H1 (cell line): Measurements from ENCODE around the gene NEDD4. TPM values are rescaled to one million over a fixed set of nuclear protein-coding genes. Genes with fewer than 3 reads are reported as not detected.

Source experiments
- CTCF ChIA-PET: fragments of 300-600 bp; sonication (Branson Sonifier 250); formaldehyde crosslinking; loops from one replicate; lab custom pipeline; 2021; ENCODE audit not compliant: partially characterized antibody; lab: Charles Lee
- POLR2A ChIA-PET: fragments of 300-600 bp; sonication (Branson Sonifier 250); formaldehyde crosslinking; loops from one replicate; lab custom pipeline; 2021; ENCODE audit warnings: inconsistent platforms; ENCODE audit not compliant: partially characterized antibody; lab: Charles Lee
- DNase-seq, 2 experiments: peaks; one replicate each; pipeline versions ENCODE4 v3.0.0 to v3.0.0-alpha.2; 2010 to 2022; ENCODE audit warnings: low spot score in 2 of 2, low read depth in 1 of 2, mixed read lengths in 1 of 2
- FAIRE-seq: peaks from 2 replicates; lab custom pipeline; 2011; peaks lifted over from hg19 to GRCh38; lab: Jason Lieb, UNC
- H2AFZ ChIP-seq: 2 replicates; pipeline ENCODE4 v1.8.1; 2012; ENCODE audit warnings: low read length, inconsistent platforms
- H2AK5ac ChIP-seq: 2 replicates; pipeline ENCODE4 v1.6.1; 2013; ENCODE audit warnings: low read depth, low read length
- H2BK120ac ChIP-seq: replicated peaks from 2 replicates; pipeline ENCODE3; 2013; ENCODE audit warnings: low read depth, low read length, inconsistent platforms
- H2BK12ac ChIP-seq: 2 replicates; pipeline ENCODE4 v1.6.1; 2013; ENCODE audit warnings: low read depth, low read length
- H2BK15ac ChIP-seq: 2 replicates; pipeline ENCODE4 v1.6.1; 2013; ENCODE audit warnings: low read length
- H2BK20ac ChIP-seq: 2 replicates; pipeline ENCODE4 v1.6.1; 2013; ENCODE audit warnings: low read length
- H2BK5ac ChIP-seq: 2 replicates; pipeline ENCODE4 v1.6.1; 2013; ENCODE audit warnings: low read depth, low read length
- H3K14ac ChIP-seq: 2 replicates; pipeline ENCODE4 v1.6.1; 2013; ENCODE audit warnings: inconsistent platforms; ENCODE audit not compliant: insufficient read length
- H3K18ac ChIP-seq: 2 replicates; pipeline ENCODE4 v1.6.1; 2013; ENCODE audit warnings: low read length; ENCODE audit errors: extremely low read depth
- H3K23ac ChIP-seq: 2 replicates; pipeline ENCODE4 v1.6.1; 2013; ENCODE audit warnings: inconsistent platforms; ENCODE audit not compliant: insufficient read length
- H3K23me2 ChIP-seq: 2 replicates; pipeline ENCODE4 v1.6.1; 2013; ENCODE audit warnings: low read depth, low read length
- H3K27ac ChIP-seq: 2 replicates; pipeline ENCODE4 v1.6.1; 2011; ENCODE audit warnings: low read depth, low read length, inconsistent platforms
- H3K27me3 ChIP-seq, 4 experiments: replicated peaks in 1 of 4; 1 replicate in 1 of 4; 2 replicates in 3 of 4; pipeline versions ENCODE4 v1.6.1 to v1.8.1; 2011 to 2013; ENCODE audit warnings: low read length in 3 of 4, mild to moderate bottlenecking in 3 of 4, inconsistent platforms in 2 of 4, mixed read lengths in 2 of 4, moderate library complexity in 1 of 4; ENCODE audit not compliant: control insufficient read depth in 3 of 4, insufficient read depth in 3 of 4; ENCODE audit errors: extremely low read depth in 1 of 4
- H3K36me3 ChIP-seq, 4 experiments: 2 replicates each; pipeline versions ENCODE4 v1.6.1 to v1.8.1; 2011 to 2013; ENCODE audit warnings: mild to moderate bottlenecking in 4 of 4, low read length in 3 of 4, moderate library complexity in 2 of 4, control low read depth in 1 of 4, inconsistent platforms in 1 of 4; ENCODE audit not compliant: insufficient read depth in 4 of 4, control insufficient read depth in 2 of 4
- H3K4ac ChIP-seq: replicated peaks from 2 replicates; pipeline ENCODE3; 2013; ENCODE audit warnings: low read length, low read depth, mixed read lengths, inconsistent platforms; ENCODE audit not compliant: insufficient read length
- H3K4me1 ChIP-seq, 4 experiments: replicated peaks in 1 of 4; 1 replicate in 1 of 4; 2 replicates in 3 of 4; pipeline versions ENCODE4 v1.6.1 to v1.8.1; 2011 to 2013; ENCODE audit warnings: low read length in 3 of 4, inconsistent platforms in 2 of 4, mixed read lengths in 1 of 4; ENCODE audit not compliant: insufficient read depth in 4 of 4, control insufficient read depth in 3 of 4
- H3K4me2 ChIP-seq, 2 experiments: 2 replicates each; pipeline versions ENCODE4 v1.6.1 to v1.8.1; 2011 to 2013; ENCODE audit warnings: low read depth in 2 of 2, low read length in 2 of 2, control low read depth in 1 of 2, inconsistent platforms in 1 of 2, mild to moderate bottlenecking in 1 of 2; ENCODE audit not compliant: insufficient read depth in 1 of 2
- H3K4me3 ChIP-seq, 4 experiments: fragments of 200-600, 300-600 bp in 1 of 4; sonication (generic), shearing (Covaris generic), sonication (Bioruptor Twin) in 1 of 4; 2 replicates each; pipeline versions ENCODE4 v1.5.1 to v1.8.1; 2011 to 2016; ENCODE audit warnings: low read length in 4 of 4, low read depth in 3 of 4, control low read depth in 2 of 4, inconsistent platforms in 2 of 4, mild to moderate bottlenecking in 2 of 4, mixed read lengths in 1 of 4, moderate library complexity in 1 of 4; ENCODE audit not compliant: insufficient read depth in 2 of 4; ENCODE audit errors: extremely low read depth in 1 of 4
- H3K56ac ChIP-seq: replicated peaks from 2 replicates; pipeline ENCODE3; 2013; ENCODE audit warnings: low read depth, mild to moderate bottlenecking, mixed read lengths, low read length, inconsistent platforms; ENCODE audit not compliant: insufficient read length
- H3K79me1 ChIP-seq: 2 replicates; pipeline ENCODE4 v1.6.1; 2013; ENCODE audit warnings: low read depth, low read length, control low read depth
- H3K79me2 ChIP-seq, 2 experiments: 2 replicates each; pipeline versions ENCODE4 v1.6.1 to v1.8.1; 2012 to 2013; ENCODE audit warnings: low read length in 2 of 2, mild to moderate bottlenecking in 2 of 2, inconsistent platforms in 1 of 2; ENCODE audit not compliant: insufficient read depth in 2 of 2, control insufficient read depth in 1 of 2
- H3K9ac ChIP-seq, 4 experiments: replicated peaks in 1 of 4; 1 replicate in 1 of 4; 2 replicates in 3 of 4; pipeline versions ENCODE4 v1.6.1 to v1.8.1; 2011 to 2013; ENCODE audit warnings: low read depth in 3 of 4, low read length in 3 of 4, control low read depth in 2 of 4, mild to moderate bottlenecking in 2 of 4, moderate library complexity in 2 of 4, inconsistent platforms in 1 of 4; ENCODE audit errors: extremely low read depth in 1 of 4
- H3K9me3 ChIP-seq, 2 experiments: 2 replicates each; pipeline versions ENCODE4 v1.6.1 to v1.8.1; 2012 to 2013; ENCODE audit warnings: mild to moderate bottlenecking in 2 of 2, moderate library complexity in 2 of 2, control low read depth in 1 of 2, inconsistent platforms in 1 of 2, low read depth in 1 of 2, low read length in 1 of 2, mixed read lengths in 1 of 2; ENCODE audit not compliant: insufficient read depth in 2 of 2
- H4K20me1 ChIP-seq, 2 experiments: replicated peaks in 1 of 2; 2 replicates each; pipeline versions ENCODE3 to v1.8.1; 2011 to 2013; ENCODE audit warnings: inconsistent platforms in 2 of 2, low read length in 2 of 2, mild to moderate bottlenecking in 1 of 2; ENCODE audit not compliant: insufficient read depth in 2 of 2, control insufficient read depth in 1 of 2
- H4K5ac ChIP-seq: 2 replicates; pipeline ENCODE4 v1.6.1; 2013; ENCODE audit warnings: low read length, low read depth, mixed read lengths, inconsistent platforms; ENCODE audit not compliant: insufficient read length
- H4K8ac ChIP-seq: 2 replicates; pipeline ENCODE4 v1.8.0; 2013; ENCODE audit warnings: mild to moderate bottlenecking, moderate library complexity, low read length, inconsistent platforms; ENCODE audit not compliant: insufficient read depth; ENCODE audit errors: extremely low read depth
- H4K91ac ChIP-seq: replicated peaks from 2 replicates; pipeline ENCODE3; 2013; ENCODE audit warnings: low read length, mixed read lengths, inconsistent platforms; ENCODE audit not compliant: insufficient read length
- GTF2F1 ChIP-seq: IDR thresholded peaks from 2 replicates; pipeline ENCODE4 v1.6.1; 2012; ENCODE audit warnings: low read depth, low read length, improper control_type of control experiment, borderline replicate concordance
- SIRT6 ChIP-seq: IDR thresholded peaks from one replicate; pipeline ENCODE4 v1.7.1; 2012; ENCODE audit warnings: low read length, inconsistent platforms
- SP4 ChIP-seq: IDR thresholded peaks from 2 replicates; pipeline ENCODE4 v1.6.1; 2012; ENCODE audit warnings: low read length, inconsistent platforms
- WGBS, 2 experiments: shearing (Covaris generic) in 1 of 2; methylation state at CpG; one replicate each; pipeline versions ENCODE4 v1.1.6 to v1.1.7; 2013 to 2015; ENCODE audit warnings: low lambda C conversion rate in 2 of 2, mixed read lengths in 2 of 2, inconsistent platforms in 1 of 2, low coverage in 1 of 2, missing lambda C conversion rate in 1 of 2; ENCODE audit not compliant: insufficient replicate concordance in 2 of 2, insufficient coverage in 1 of 2, insufficient read length in 1 of 2; ENCODE audit errors: extremely low coverage in 1 of 2, missing lambda C conversion rate in 1 of 2; 5-methylcytosine and 5-hydroxymethylcytosine counted together
- polyA plus RNA-seq, 7 experiments: library from polyadenylated mRNA; depleted of rRNA in 3 of 7; stranded (reverse) in 5 of 7; unstranded in 2 of 7; fragments of >200 nt in 5 of 7; fragments of 200-250 nt in 2 of 7; gene quantifications; 1 replicate in 5 of 7; 2 replicates in 1 of 7; 4 replicates in 1 of 7; pipeline versions ENCODE4 v1.2.1 to v1.2.3, GENCODE V29; 2011 to 2013; ENCODE audit warnings: missing spikeins in 2 of 7, mixed read lengths in 2 of 7
- total RNA-seq: library from RNA; stranded (reverse); fragmentation: NEBNext Ultra II Directional; extraction: Animal tissue kit (Norgen Biotek cat#: 25700); gene quantifications from 2 replicates; pipeline ENCODE4 v1.2.1, GENCODE V29; 2021

The NEDD4 gene
- total and polyA plus RNA-seq, 2 of the 8 experiments (the other 6 are each of a cell fraction or from before 2014, with no cell fraction given) = 0.95 to 3.9 TPM

- Histone ChIP-seq H3K4me2 (no peak overlapping the region), H4K5ac (no peak overlapping the region), H3K14ac (no peak overlapping the region), H2AK5ac (no peak overlapping the region), H3K9ac (no peak overlapping the region), H2BK120ac (no peak overlapping the region), H2BK20ac (no peak overlapping the region), H2BK5ac (no peak overlapping the region), H2BK12ac (no peak overlapping the region), H3K4me3 (no peak overlapping the region), H3K27ac (no peak overlapping the region), H3K56ac (no peak overlapping the region), H3K79me1 (no peaks in the 10 kb centered on the region), H3K23me2 (no peaks in the 10 kb centered on the region), H2BK15ac (no peak overlapping the region), H3K79me2 (no peaks in the 10 kb centered on the region), H3K36me3 (no peaks in the 10 kb centered on the region), H4K8ac (no peak overlapping the region), H3K27me3 (no peaks in the 10 kb centered on the region), H3K4me1 (no peaks in the 10 kb centered on the region), H3K23ac (no peak overlapping the region), H4K20me1 (no peaks in the 10 kb centered on the region), H3K18ac (no peak overlapping the region), H3K4ac (no peak overlapping the region), H4K91ac (no peak overlapping the region), H2AFZ (no peak overlapping the region), H3K9me3 (no peaks in the 10 kb centered on the region)
- DNase-seq (no peak), FAIRE-seq (no peak)
- POLR2A ChIA-PET = no interaction called here
- CTCF ChIA-PET = interaction anchor here (0.8 to 1.7 kb wide), 2 partner anchors 10 to 12 kb away, joined by 3 read pairs; no protein-coding TSS in a partner anchor
- 89% methylated on average over 4 of the region's 4 CpGs; no CpG with 5 or more reads in 1 of the 2 experiments for WGBS, 2 experiments
- no peak for TF ChIP-seq SP4
- no peak for TF ChIP-seq GTF2F1
- TF ChIP-seq SIRT6 = no peak
These were observed 64.5 kb downstream of the NEDD4 start for GRCh38 chr15:55928955-55929354.
